Measurements from ENCODE around the gene BSND. TPM values are rescaled to one million over a fixed set of nuclear protein-coding genes. Genes with fewer than 3 reads are reported as not detected.

BSND gene
- total RNA-seq, 1 experiment from 2014 or later: 0.42 TPM

GRCh38 chr1:54988975-54989374, 9.8 kb upstream of the BSND start (continued):
- no peak for TF ChIP-seq USF1 (CRISPR knock-in tag; IDR thresholded peaks at IDR 0.05)
- no peak for TF ChIP-seq ZNF263 (CRISPR knock-in tag; IDR thresholded peaks at IDR 0.05; ENCODE audit: low read depth)

DNA sequence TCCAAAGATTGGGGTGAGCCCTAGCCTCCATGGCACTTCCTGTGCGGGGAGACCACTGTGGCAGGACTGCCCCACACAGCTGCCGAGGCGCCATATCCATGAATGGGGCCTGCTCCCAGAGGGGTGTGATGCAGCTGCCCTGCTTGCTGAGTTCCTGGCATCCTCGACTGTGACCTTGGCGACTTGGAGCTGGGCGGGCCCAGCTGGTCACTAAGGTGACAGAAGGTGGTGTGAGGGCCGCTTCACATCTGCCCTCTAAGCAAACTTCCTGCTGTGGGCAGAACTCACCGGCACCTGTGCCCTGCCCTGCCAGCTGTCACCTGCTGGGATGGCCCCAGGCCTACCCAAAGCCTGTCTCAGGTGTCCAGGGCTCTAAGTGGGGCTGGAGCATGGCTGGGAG, 9.3 kb upstream of the BSND start:
- TF ChIP-seq TEAD1 (CRISPR knock-in tag; IDR thresholded peaks at IDR 0.05) (no peak), E2F4 (CRISPR knock-in tag; IDR thresholded peaks at IDR 0.05; ENCODE audit: borderline replicate concordance, low read depth) (no peak), EMX1 (CRISPR knock-in tag; IDR thresholded peaks at IDR 0.05) (no peak), OVOL2 (CRISPR knock-in tag; IDR thresholded peaks at IDR 0.05; ENCODE audit: borderline replicate concordance) (no peak), NR2C2 (CRISPR knock-in tag; IDR thresholded peaks at IDR 0.05) (no peak), ZBTB21 (CRISPR knock-in tag; IDR thresholded peaks at IDR 0.05; ENCODE audit: borderline replicate concordance) (no peak), ZNF121 (CRISPR knock-in tag; IDR thresholded peaks at IDR 0.05) (no peak), ATF3 (CRISPR knock-in tag; conservative IDR thresholded peaks at IDR 0.05) (no peak), GRHL2 (CRISPR knock-in tag; IDR thresholded peaks at IDR 0.05; ENCODE audit: insufficient replicate concordance, severe bottlenecking) (no peak), TCF7 (CRISPR knock-in tag; IDR thresholded peaks at IDR 0.05; ENCODE audit: low read depth) (no peak), ZMAT4 (CRISPR knock-in tag; IDR thresholded peaks at IDR 0.05) (no peak), ZNF396 (CRISPR knock-in tag; IDR thresholded peaks at IDR 0.05; ENCODE audit: borderline replicate concordance) (no peak), ESRRA (CRISPR knock-in tag; IDR thresholded peaks at IDR 0.05; ENCODE audit: borderline replicate concordance) (no peak)
- TF ChIP-seq, protein P1, sequence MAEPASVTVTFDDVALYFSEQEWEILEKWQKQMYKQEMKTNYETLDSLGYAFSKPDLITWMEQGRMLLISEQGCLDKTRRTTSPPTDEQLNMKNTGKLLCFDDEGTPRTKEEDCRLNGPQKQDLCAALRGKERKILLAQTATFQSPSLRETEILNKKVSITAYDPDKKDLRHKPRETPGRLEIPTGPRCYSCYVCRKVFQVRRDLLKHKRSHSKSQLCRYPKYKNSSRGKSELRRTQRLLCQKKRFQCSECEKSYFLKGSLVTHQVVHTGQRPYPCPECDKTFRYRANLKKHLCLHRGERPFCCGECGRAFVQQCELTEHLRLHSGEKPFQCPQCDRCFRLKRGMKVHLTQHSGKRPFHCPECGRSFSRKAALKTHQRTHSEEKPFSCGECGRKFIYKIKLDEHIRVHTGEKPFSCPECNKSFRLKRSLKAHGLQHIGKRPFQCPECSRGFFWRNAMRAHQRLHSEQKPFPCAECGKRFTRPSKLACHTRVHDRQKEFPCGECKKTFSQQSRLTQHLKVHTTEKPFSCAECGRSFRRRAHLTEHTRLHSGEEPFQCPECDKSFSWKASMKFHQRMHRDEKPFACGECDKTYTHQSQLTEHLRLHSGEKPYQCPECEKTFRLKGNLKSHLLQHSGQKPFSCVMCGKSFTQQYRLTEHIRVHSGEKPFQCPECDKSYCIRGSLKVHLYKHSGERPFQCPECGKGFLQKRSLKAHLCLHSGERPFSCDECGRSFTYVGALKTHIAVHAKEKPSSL (CRISPR knock-in tag; conservative IDR thresholded peaks at IDR 0.05): no peak
- TF ChIP-seq, protein P2, sequence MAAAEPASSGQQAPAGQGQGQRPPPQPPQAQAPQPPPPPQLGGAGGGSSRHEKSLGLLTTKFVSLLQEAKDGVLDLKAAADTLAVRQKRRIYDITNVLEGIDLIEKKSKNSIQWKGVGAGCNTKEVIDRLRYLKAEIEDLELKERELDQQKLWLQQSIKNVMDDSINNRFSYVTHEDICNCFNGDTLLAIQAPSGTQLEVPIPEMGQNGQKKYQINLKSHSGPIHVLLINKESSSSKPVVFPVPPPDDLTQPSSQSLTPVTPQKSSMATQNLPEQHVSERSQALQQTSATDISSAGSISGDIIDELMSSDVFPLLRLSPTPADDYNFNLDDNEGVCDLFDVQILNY (CRISPR knock-in tag; IDR thresholded peaks at IDR 0.05): no peak
- TF ChIP-seq, protein P3, sequence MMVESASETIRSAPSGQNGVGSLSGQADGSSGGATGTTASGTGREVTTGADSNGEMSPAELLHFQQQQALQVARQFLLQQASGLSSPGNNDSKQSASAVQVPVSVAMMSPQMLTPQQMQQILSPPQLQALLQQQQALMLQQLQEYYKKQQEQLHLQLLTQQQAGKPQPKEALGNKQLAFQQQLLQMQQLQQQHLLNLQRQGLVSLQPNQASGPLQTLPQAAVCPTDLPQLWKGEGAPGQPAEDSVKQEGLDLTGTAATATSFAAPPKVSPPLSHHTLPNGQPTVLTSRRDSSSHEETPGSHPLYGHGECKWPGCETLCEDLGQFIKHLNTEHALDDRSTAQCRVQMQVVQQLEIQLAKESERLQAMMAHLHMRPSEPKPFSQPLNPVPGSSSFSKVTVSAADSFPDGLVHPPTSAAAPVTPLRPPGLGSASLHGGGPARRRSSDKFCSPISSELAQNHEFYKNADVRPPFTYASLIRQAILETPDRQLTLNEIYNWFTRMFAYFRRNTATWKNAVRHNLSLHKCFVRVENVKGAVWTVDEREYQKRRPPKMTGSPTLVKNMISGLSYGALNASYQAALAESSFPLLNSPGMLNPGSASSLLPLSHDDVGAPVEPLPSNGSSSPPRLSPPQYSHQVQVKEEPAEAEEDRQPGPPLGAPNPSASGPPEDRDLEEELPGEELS (CRISPR knock-in tag; IDR thresholded peaks at IDR 0.05): no peak
- CTCF ChIA-PET: interaction anchor here (1.5 to 7.7 kb wide), 8 partner anchors 7 to 45 kb away, joined by 5 to 51 read pairs (median 15); partner anchors contain the start of genes BSND and TMEM61
- H3K36me3 Mint-ChIP-seq: no peaks in the 10 kb centered on the region
- POLR2A ChIA-PET: no interaction called here
- no peaks in the 10 kb centered on the region for H3K9me3 Mint-ChIP-seq
- ATAC-seq: no peak
- no peak overlapping the region for H3K27ac Mint-ChIP-seq
- H3K4me1 Mint-ChIP-seq: peaks cover 12% of the 10 kb centered on the region
- no peak for DNase-seq (ENCODE audit: low spot score)
- no peak overlapping the region for H3K4me3 Mint-ChIP-seq
- H3K27me3 Mint-ChIP-seq (ENCODE audit: low read depth): 0 out of 2 replicates have a peak, but pooled peaks cover 4% of the 10 kb centered on the region
